Activated CD4-positive, CD25-positive, alpha-beta regulatory T cell treated with anti-CD3 and anti-CD28 coated beads, Interleukin-2, amount 50 U/mL, for 16 hours (primary cell): ENCODE measurements around the gene MGMT.

Experiments
- DNase-seq: peaks from one replicate; pipeline ENCODE4 v3.0.0-alpha.2; 2020; ENCODE audit warnings: low read depth, low spot score

Gene MGMT

GRCh38 chr10:129796710-129797420 is 329.8 kb downstream of the MGMT start:
- DNase-seq, result no peak

- no peak for DNase-seq
These were observed 332.9 kb downstream of the MGMT start for GRCh38 chr10:129799942-129800341.

- DNase-seq, result no peak
These were observed 333.8 kb downstream of the MGMT start for GRCh38 chr10:129800796-129801340.

GRCh38 chr10:129807211-129807610 is 340.2 kb downstream of the MGMT start:
- no peak for DNase-seq

- no peak for DNase-seq
These were observed 341.3 kb downstream of the MGMT start for GRCh38 chr10:129808092-129808983.

GRCh38 chr10:129809431-129809830 is 342.4 kb downstream of the MGMT start:
- DNase-seq, result no peak

GRCh38 chr10:129809841-129810240 is 342.8 kb downstream of the MGMT start:
- no peak for DNase-seq

- no peak for DNase-seq
These were observed 344.2 kb downstream of the MGMT start for GRCh38 chr10:129811208-129811607.

GRCh38 chr10:129812398-129812797 is 345.4 kb downstream of the MGMT start:
- no peak for DNase-seq

GRCh38 chr10:129814681-129815646 is 347.9 kb downstream of the MGMT start:
- no peak for DNase-seq

- no peak for DNase-seq
These were observed 349.0 kb downstream of the MGMT start for GRCh38 chr10:129815898-129816655.

GRCh38 chr10:129816656-129817045 is 349.6 kb downstream of the MGMT start:
- DNase-seq, result no peak
